ENCODE data around the gene LLCFC1.

GRCh38 chr7:142915315-142915714 lies 24.0 kb upstream of the LLCFC1 start:
- TF ChIP-seq CTCF (IDR thresholded peaks at IDR 0.05) (no peak), POLR2A (IDR thresholded peaks at IDR 0.05) (no peak)

Data from adrenal gland (tissue), 5 donors.